HEK293 (cell line): ENCODE measurements around the gene GUF1.

Experiments
- PBX3 ChIP-seq: sonication (generic); formaldehyde crosslinking; IDR thresholded peaks from 2 replicates; pipeline ENCODE4 v1.8.1; 2022; ENCODE audit warnings: mild to moderate bottlenecking, moderate library complexity, missing genetic modification reagents
- REST ChIP-seq: fragments of 450-650 bp; formaldehyde crosslinking; IDR thresholded peaks from 2 replicates; pipeline ENCODE4 v1.5.1; 2016; ENCODE audit warnings: missing biosample characterization, missing genetic modification characterization
- YY1 ChIP-seq: fragments of 450-650 bp; formaldehyde crosslinking; IDR thresholded peaks from 2 replicates; pipeline ENCODE4 v1.5.1; 2018; ENCODE audit warnings: missing biosample characterization, missing genetic modification characterization
- ZNF133 ChIP-seq: fragments of 450-650 bp; formaldehyde crosslinking; IDR thresholded peaks from 2 replicates; pipeline ENCODE4 v1.5.1; 2016; ENCODE audit warnings: missing biosample characterization, missing genetic modification characterization
- ZNF23 ChIP-seq: fragments of 450-650 bp; formaldehyde crosslinking; IDR thresholded peaks from 2 replicates; pipeline ENCODE4 v1.5.1; 2016; ENCODE audit warnings: missing biosample characterization, missing genetic modification characterization, borderline replicate concordance
- ZNF530 ChIP-seq: fragments of 450-650 bp; formaldehyde crosslinking; IDR thresholded peaks from 2 replicates; pipeline ENCODE4 v1.5.1; 2016; ENCODE audit warnings: low read depth, missing biosample characterization, missing genetic modification characterization
- ZNF580 ChIP-seq: fragments of 450-650 bp; formaldehyde crosslinking; IDR thresholded peaks from 2 replicates; pipeline ENCODE4 v1.5.1; 2016; ENCODE audit warnings: missing biosample characterization, missing genetic modification characterization
- TF ChIP-seq, protein P1 (sequence below): fragments of 450-650 bp; formaldehyde crosslinking; IDR thresholded peaks from 2 replicates; pipeline ENCODE4 v1.5.1; 2016; ENCODE audit warnings: missing biosample characterization, missing genetic modification characterization

DNA sequence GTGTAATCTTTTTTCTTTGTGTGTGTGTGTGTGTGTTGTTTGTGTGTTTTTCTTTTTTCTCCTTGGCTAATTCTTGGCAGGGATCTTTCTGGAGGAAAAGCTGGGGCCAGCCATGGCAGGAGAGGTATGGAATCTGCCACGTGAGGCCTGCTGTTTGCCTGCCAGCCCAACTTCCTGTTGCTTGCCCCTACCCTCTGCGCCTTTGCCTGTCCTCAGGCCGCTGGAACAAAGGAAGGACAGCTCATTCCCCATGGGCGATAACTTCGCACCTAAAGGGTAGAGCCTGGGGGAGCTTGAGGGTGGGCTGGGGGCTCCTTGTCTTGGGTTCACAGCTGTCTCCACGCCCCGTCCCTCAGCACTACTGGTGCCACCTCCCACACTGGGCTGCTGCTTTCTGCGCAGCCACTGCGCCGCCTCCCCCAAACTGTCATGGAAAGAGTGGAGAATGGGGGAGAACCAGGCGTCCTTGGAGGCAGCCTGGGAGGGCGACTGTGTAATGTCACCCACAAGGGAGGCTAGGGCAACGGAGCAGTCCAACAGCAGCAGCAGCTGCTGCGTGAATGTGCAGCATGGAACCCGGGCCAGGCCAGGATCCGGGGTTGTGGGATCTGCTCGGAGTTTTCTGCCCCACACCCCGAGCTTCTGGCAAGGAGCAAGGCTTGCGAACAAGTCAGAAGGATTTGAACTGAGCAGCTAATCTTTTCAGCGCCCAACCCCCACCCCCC, 14.5 kb upstream of the GUF1 start:
- TF ChIP-seq ZNF133 (tag by site-specific recombination) (no peak), ZNF530 (tag by site-specific recombination) (no peak), ZNF23 (tag by site-specific recombination) (no peak), PBX3 (CRISPR knock-in tag) (no peak), YY1 (tag by site-specific recombination) (no peak), REST (tag by site-specific recombination) (no peak), ZNF580 (tag by site-specific recombination) (no peak)
- TF ChIP-seq, protein P1, sequence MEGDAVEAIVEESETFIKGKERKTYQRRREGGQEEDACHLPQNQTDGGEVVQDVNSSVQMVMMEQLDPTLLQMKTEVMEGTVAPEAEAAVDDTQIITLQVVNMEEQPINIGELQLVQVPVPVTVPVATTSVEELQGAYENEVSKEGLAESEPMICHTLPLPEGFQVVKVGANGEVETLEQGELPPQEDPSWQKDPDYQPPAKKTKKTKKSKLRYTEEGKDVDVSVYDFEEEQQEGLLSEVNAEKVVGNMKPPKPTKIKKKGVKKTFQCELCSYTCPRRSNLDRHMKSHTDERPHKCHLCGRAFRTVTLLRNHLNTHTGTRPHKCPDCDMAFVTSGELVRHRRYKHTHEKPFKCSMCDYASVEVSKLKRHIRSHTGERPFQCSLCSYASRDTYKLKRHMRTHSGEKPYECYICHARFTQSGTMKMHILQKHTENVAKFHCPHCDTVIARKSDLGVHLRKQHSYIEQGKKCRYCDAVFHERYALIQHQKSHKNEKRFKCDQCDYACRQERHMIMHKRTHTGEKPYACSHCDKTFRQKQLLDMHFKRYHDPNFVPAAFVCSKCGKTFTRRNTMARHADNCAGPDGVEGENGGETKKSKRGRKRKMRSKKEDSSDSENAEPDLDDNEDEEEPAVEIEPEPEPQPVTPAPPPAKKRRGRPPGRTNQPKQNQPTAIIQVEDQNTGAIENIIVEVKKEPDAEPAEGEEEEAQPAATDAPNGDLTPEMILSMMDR: no peak
